NCI-H2196 treated with DMSO at 0.1 percent for 48 hours (cell line): ENCODE results near the gene TGFBR3L.
A peak's percentile ranks its signal among the peaks of the same experiment; 100 is the strongest.
"Not testable (repeated sequence)": the region's sequence is repeated elsewhere in the genome, so short reads cannot be mapped to it uniquely, and the experiment has no call there.

Experiments used
- DNase-seq: peaks from one replicate; lab custom pipeline; 2025; ENCODE audit not compliant: unreplicated experiment; lab: John Stamatoyannopoulos, UW

TGFBR3L gene

GRCh38 chr19:7916103-7916954, 1.7 kb downstream of the TGFBR3L start:
- peak; percentile 9 for DNase-seq

- no peak for DNase-seq
These were observed 2.3 kb downstream of the TGFBR3L start for GRCh38 chr19:7916955-7917266.

- no peak for DNase-seq
These were observed 2.8 kb downstream of the TGFBR3L start for GRCh38 chr19:7917267-7918061.

- not testable (repeated sequence) for DNase-seq
These were observed 3.5 kb downstream of the TGFBR3L start for GRCh38 chr19:7918062-7918614.

- DNase-seq = no peak
These were observed 4.2 kb downstream of the TGFBR3L start for GRCh38 chr19:7918615-7919421.

- DNase-seq = peak; percentile 93
These were observed 5.2 kb downstream of the TGFBR3L start, which contains the start of gene SNAPC2 for GRCh38 chr19:7919610-7920518. TSS of gene SNAPC2 (plus strand) at chr19:7920338. CDS start at chr19:7920367, 29 bp downstream.

GRCh38 chr19:7920519-7921301, 6.1 kb downstream of the TGFBR3L start:
- DNase-seq = peak; percentile 97

GRCh38 chr19:7921302-7921966, 6.8 kb downstream of the TGFBR3L start:
- no peak for DNase-seq

GRCh38 chr19:7921967-7922835, 7.6 kb downstream of the TGFBR3L start:
- DNase-seq = no peak

- no peak for DNase-seq
These were observed 8.2 kb downstream of the TGFBR3L start for GRCh38 chr19:7922836-7923195.

- no peak for DNase-seq
These were observed 8.9 kb downstream of the TGFBR3L start for GRCh38 chr19:7923295-7924191.

- DNase-seq = no peak
These were observed 9.6 kb downstream of the TGFBR3L start for GRCh38 chr19:7924241-7924640.

- no peak for DNase-seq
These were observed 10.1 kb downstream of the TGFBR3L start for GRCh38 chr19:7924651-7925170.

GRCh38 chr19:7925171-7925851, 10.7 kb downstream of the TGFBR3L start:
- peak; percentile 28 for DNase-seq

GRCh38 chr19:7926021-7926726, 11.5 kb downstream of the TGFBR3L start, which contains the start of gene CTXN1:
TSS of gene CTXN1 (minus strand) at chr19:7926135. CDS start at chr19:7925538, 597 bp downstream.
- DNase-seq = peak; percentile 21
